Measurements from ENCODE around the gene CCDC82. TPM values are rescaled to one million over a fixed set of nuclear protein-coding genes. Genes with fewer than 3 reads are reported as not detected.

Gene CCDC82
- total and polyA plus RNA-seq, 2 donors (not counting 1 experiment from before 2014, with no cell fraction given) = 12.9 to 34.1 TPM

GRCh38 chr11:96396637-96397036, 6.9 kb upstream of the CCDC82 start:
- H3K27me3 ChIP-seq (replicated peaks in 1 of 4; ENCODE audit: control extremely low read depth in 1 of 4, control insufficient read depth in 3 of 4, insufficient read depth in 4 of 4, low read length in 3 of 4) = no peaks in the 10 kb centered on the region
- DNase-seq (no peak), ATAC-seq (ENCODE audit: low read depth) (no peak)
- WGBS (ENCODE audit: insufficient coverage) = 80% methylated on average over 1 of the region's 4 CpGs
- H3K9me3 ChIP-seq (ENCODE audit: control extremely low read depth in 1 of 3, control insufficient read depth in 2 of 3, insufficient read depth in 1 of 3, low read length in 2 of 3) = no peaks in the 10 kb centered on the region
- ChIA-PET POLR2A (no interaction called here), CTCF (interaction anchor here (0.7 to 2.6 kb wide), 5 partner anchors 30 to 561 kb away, joined by 3 to 14 read pairs (median 5); no protein-coding TSS in a partner anchor)
- H4K20me1 ChIP-seq (ENCODE audit: control insufficient read depth, insufficient read depth, low read length, poor library complexity, severe bottlenecking) = peaks cover 6% of the 10 kb centered on the region
- Mint-ChIP-seq H3K27ac (no peak overlapping the region), H3K4me1 (no peaks in the 10 kb centered on the region), H3K4me3 (no peak overlapping the region), H3K9me3 (ENCODE audit: insufficient read depth) (no peaks in the 10 kb centered on the region), H3K27me3 (peaks cover 2% of the 10 kb centered on the region)
- H3K4me2 ChIP-seq (replicated peaks; ENCODE audit: low read depth, low read length, poor library complexity, severe bottlenecking) = no peak overlapping the region
- intact Hi-C loops (cut with micrococcal nuclease) = loop anchor here (10.0 kb wide), 1 partner anchor 1242 kb away; no protein-coding TSS in a partner anchor
- H3K9ac ChIP-seq (ENCODE audit: low read length) = no peak overlapping the region
- TF ChIP-seq CTCF (IDR thresholded peaks at IDR 0.05) (no peak), EZH2 (IDR thresholded peaks at IDR 0.05; ENCODE audit: borderline replicate concordance, insufficient read depth, low read depth, low read length, poor library complexity, severe bottlenecking) (no peak)
- no peaks in the 10 kb centered on the region for H3K4me1 ChIP-seq (ENCODE audit: control insufficient read depth in 2 of 2, insufficient read depth in 2 of 2, low read length in 2 of 2)
- H2AFZ ChIP-seq (ENCODE audit: insufficient read depth, low read depth, low read length, poor library complexity, severe bottlenecking) = no peak overlapping the region
- no peak overlapping the region for H3K27ac ChIP-seq (ENCODE audit: low read length in 2 of 2)
- no peaks in the 10 kb centered on the region for H3K36me3 ChIP-seq (replicated peaks in 1 of 2; ENCODE audit: control extremely low read depth in 1 of 2, control insufficient read depth in 1 of 2, extremely low read depth in 1 of 2, insufficient read depth in 2 of 2, low read length in 1 of 2)
- H3K79me2 ChIP-seq (ENCODE audit: control insufficient read depth, insufficient read depth, low read length) = no peaks in the 10 kb centered on the region
- no peak overlapping the region for H3K4me3 ChIP-seq (ENCODE audit: control extremely low read depth in 1 of 5, extremely low read depth in 1 of 5, insufficient read depth in 1 of 5, low read depth in 2 of 5, low read length in 4 of 5)

GRCh38 chr11:96394773-96395172, 5.1 kb upstream of the CCDC82 start:
- Histone ChIP-seq H3K79me2 (ENCODE audit: control insufficient read depth, insufficient read depth, low read length) (peaks cover 11% of the 10 kb centered on the region), H2AFZ (ENCODE audit: insufficient read depth, low read depth, low read length, poor library complexity, severe bottlenecking) (no peak overlapping the region), H4K20me1 (ENCODE audit: control insufficient read depth, insufficient read depth, low read length, poor library complexity, severe bottlenecking) (peaks cover 6% of the 10 kb centered on the region), H3K27ac (ENCODE audit: low read length in 2 of 2) (no peak overlapping the region), H3K27me3 (replicated peaks in 1 of 4; ENCODE audit: control extremely low read depth in 1 of 4, control insufficient read depth in 3 of 4, insufficient read depth in 4 of 4, low read length in 3 of 4) (no peaks in the 10 kb centered on the region), H3K9me3 (ENCODE audit: control extremely low read depth in 1 of 3, control insufficient read depth in 2 of 3, insufficient read depth in 1 of 3, low read length in 2 of 3) (no peaks in the 10 kb centered on the region), H3K4me3 (ENCODE audit: control extremely low read depth in 1 of 5, extremely low read depth in 1 of 5, insufficient read depth in 1 of 5, low read depth in 2 of 5, low read length in 4 of 5) (no peak overlapping the region), H3K4me1 (ENCODE audit: control insufficient read depth in 2 of 2, insufficient read depth in 2 of 2, low read length in 2 of 2) (peaks cover 6 to 10% of the 10 kb centered on the region in 2 donors), H3K9ac (ENCODE audit: low read length) (no peak overlapping the region), H3K36me3 (replicated peaks in 1 of 2; ENCODE audit: control extremely low read depth in 1 of 2, control insufficient read depth in 1 of 2, extremely low read depth in 1 of 2, insufficient read depth in 2 of 2, low read length in 1 of 2) (no peaks in the 10 kb centered on the region), H3K4me2 (replicated peaks; ENCODE audit: low read depth, low read length, poor library complexity, severe bottlenecking) (no peak overlapping the region)
- H3K4me1 Mint-ChIP-seq = peaks cover 13% of the 10 kb centered on the region
- H3K27ac Mint-ChIP-seq = no peak overlapping the region
- no peak for ATAC-seq (ENCODE audit: low read depth)
- no peak overlapping the region for H3K4me3 Mint-ChIP-seq
- no peaks in the 10 kb centered on the region for H3K27me3 Mint-ChIP-seq
- no peaks in the 10 kb centered on the region for H3K9me3 Mint-ChIP-seq (ENCODE audit: insufficient read depth)
- intact Hi-C loops (cut with micrococcal nuclease) = loop anchor here (1.0 to 10.0 kb wide), 2 partner anchors 339 to 1240 kb away; no protein-coding TSS in a partner anchor
- ChIA-PET POLR2A (no interaction called here), CTCF (interaction anchor here (0.7 to 4.3 kb wide), 18 partner anchors 18 to 1421 kb away, joined by 3 to 97 read pairs (median 6); partner anchors contain the start of genes CWC15, KDM4D and MAML2)
- DNase-seq = no peak
- TF ChIP-seq EZH2 (IDR thresholded peaks at IDR 0.05; ENCODE audit: borderline replicate concordance, insufficient read depth, low read depth, low read length, poor library complexity, severe bottlenecking) (no peak), CTCF (IDR thresholded peaks at IDR 0.05) (no peak)

Data from B cell (primary cell).